H1 (cell line): Measurements from ENCODE around the gene FSTL4.

Experiments used
- ATF3 ChIP-seq: IDR thresholded peaks from 2 replicates; pipeline ENCODE4 v1.6.1; 2011; ENCODE audit warnings: low read depth, mild to moderate bottlenecking, low read length; ENCODE audit not compliant: insufficient read depth
- CBX5 ChIP-seq: fragments of 300-800, 300-1000 bp; sonication (generic); IDR thresholded peaks from 2 replicates; pipeline ENCODE4 v1.7.1; 2016; ENCODE audit warnings: antibody characterized with exemption, low read length, low read depth
- CTCF ChIP-seq, 3 experiments: IDR thresholded peaks; 1 replicate in 2 of 3; 2 replicates in 1 of 3; pipeline versions ENCODE4 v1.5.1 to v1.6.1; 2011; ENCODE audit warnings: low read length in 3 of 3, mild to moderate bottlenecking in 3 of 3, inconsistent platforms in 2 of 3, low read depth in 1 of 3, moderate library complexity in 1 of 3; ENCODE audit not compliant: insufficient read depth in 1 of 3; ENCODE audit errors: control extremely low read depth in 1 of 3
- EZH2 ChIP-seq: fragments of 200-600 bp; sonication (generic); IDR thresholded peaks from 2 replicates; pipeline ENCODE4 v1.7.1; 2012; ENCODE audit warnings: low read depth, mild to moderate bottlenecking, moderate library complexity, low read length, inconsistent platforms; ENCODE audit not compliant: severe bottlenecking
- GABPA ChIP-seq: IDR thresholded peaks from 2 replicates; pipeline ENCODE4 v1.6.1; 2011; ENCODE audit warnings: mild to moderate bottlenecking, low read length, moderate library complexity, borderline replicate concordance; ENCODE audit not compliant: insufficient read depth
- HDAC2 ChIP-seq, 2 experiments: fragments of 300-600 bp in 1 of 2; sonication (generic) in 1 of 2; IDR thresholded peaks; 2 replicates each; pipeline ENCODE4 v1.6.1; 2011 to 2012; ENCODE audit warnings: low read depth in 2 of 2, low read length in 2 of 2, mild to moderate bottlenecking in 2 of 2, moderate library complexity in 2 of 2, borderline replicate concordance in 1 of 2, inconsistent platforms in 1 of 2
- POLR2A ChIP-seq, 2 experiments: IDR thresholded peaks; 1 replicate in 1 of 2; 2 replicates in 1 of 2; pipeline ENCODE4 v1.6.1; 2011; ENCODE audit warnings: low read depth in 2 of 2, low read length in 2 of 2, mild to moderate bottlenecking in 2 of 2; ENCODE audit errors: control extremely low read depth in 1 of 2
- POLR2AphosphoS5 ChIP-seq: IDR thresholded peaks from 2 replicates; pipeline ENCODE4 v1.6.1; 2011; ENCODE audit warnings: low read depth, low read length
- POU5F1 ChIP-seq: IDR thresholded peaks from 2 replicates; pipeline ENCODE4 v1.6.1; 2011; ENCODE audit warnings: low read depth, mild to moderate bottlenecking, low read length, moderate library complexity
- SP1 ChIP-seq: IDR thresholded peaks from 2 replicates; pipeline ENCODE4 v1.6.1; 2011; ENCODE audit warnings: low read depth, low read length
- TBP ChIP-seq: IDR thresholded peaks from 2 replicates; pipeline ENCODE4 v1.6.1; 2011; ENCODE audit warnings: low read depth, low read length, improper control_type of control experiment
- TEAD4 ChIP-seq: IDR thresholded peaks from 2 replicates; pipeline ENCODE4 v1.6.1; 2012; ENCODE audit warnings: low read depth, low read length, inconsistent platforms, mixed read lengths
- USF2 ChIP-seq: IDR thresholded peaks from 2 replicates; pipeline ENCODE4 v1.6.1; 2011; ENCODE audit warnings: low read length, improper control_type of control experiment
- YY1 ChIP-seq: IDR thresholded peaks from 2 replicates; pipeline ENCODE4 v1.6.1; 2011; ENCODE audit warnings: low read depth, mild to moderate bottlenecking, low read length

- TF ChIP-seq HDAC2 (IDR thresholded peaks at IDR 0.05; ENCODE audit: borderline replicate concordance in 1 of 2, low read depth in 2 of 2, low read length in 2 of 2): no peak
- TF ChIP-seq POLR2A (IDR thresholded peaks at IDR 0.05; ENCODE audit: control extremely low read depth in 1 of 2, low read depth in 2 of 2, low read length in 2 of 2): no peak
- no peak for TF ChIP-seq SP1
- no peak for TF ChIP-seq YY1
- TF ChIP-seq POU5F1: no peak
- TF ChIP-seq ATF3: no peak
- TF ChIP-seq POLR2AphosphoS5: no peak
- no peak for TF ChIP-seq CTCF (IDR thresholded peaks at IDR 0.05; ENCODE audit: control extremely low read depth in 1 of 3, insufficient read depth in 1 of 3, low read depth in 1 of 3, low read length in 3 of 3)
- TF ChIP-seq GABPA: no peak
- no peak for TF ChIP-seq EZH2
- no peak for TF ChIP-seq TEAD4
- TF ChIP-seq CBX5: no peak
- TF ChIP-seq TBP: no peak
- TF ChIP-seq USF2: no peak
Observed at GRCh38 chr5:133639850-133640528, 27.6 kb upstream of the FSTL4 start.
